Fibroblast of the aortic adventitia (primary cell): ENCODE results near the gene PRKG2. TPM values are rescaled to one million over a fixed set of nuclear protein-coding genes. Genes with fewer than 3 reads are reported as not detected.

Source experiments
- DNase-seq: peaks from one replicate; pipeline ENCODE4 v3.0.0-alpha.2; 2010; ENCODE audit warnings: low read depth
- H3K4me3 ChIP-seq: 2 replicates; pipeline ENCODE4 v1.5.1; 2011; ENCODE audit warnings: low read depth, mild to moderate bottlenecking, control low read depth, low read length, moderate library complexity
- CTCF ChIP-seq: IDR thresholded peaks from 2 replicates; pipeline ENCODE4 v1.5.1; 2011; ENCODE audit warnings: mild to moderate bottlenecking, low read length, control low read depth, inconsistent platforms; ENCODE audit not compliant: insufficient read depth
- total RNA-seq: library from RNA; depleted of rRNA; stranded (reverse); fragments of >200 nt; gene quantifications from 2 replicates; pipeline ENCODE4 v1.2.3, GENCODE V29; 2012; ENCODE audit warnings: low replicate concordance

Gene PRKG2
- total RNA-seq, 1 donor: 7.8 TPM

- H3K4me3 ChIP-seq: no peak overlapping the region
- no peak for DNase-seq
- TF ChIP-seq CTCF: no peak
These were observed 10.5 kb downstream of the PRKG2 start for GRCh38 chr4:81204571-81204970.

GRCh38 chr4:81199831-81200230 is 15.2 kb downstream of the PRKG2 start:
- no peak for TF ChIP-seq CTCF

GRCh38 chr4:81198609-81199008 is 16.4 kb downstream of the PRKG2 start:
- no peak for DNase-seq
- no peak overlapping the region for H3K4me3 ChIP-seq
- TF ChIP-seq CTCF: no peak

More at GRCh38 chr4:81199831-81200230, 15.2 kb downstream of the PRKG2 start:
- DNase-seq: no peak
- no peak overlapping the region for H3K4me3 ChIP-seq

GRCh38 chr4:81197864-81198524 is 17.0 kb downstream of the PRKG2 start:
- no peak for TF ChIP-seq CTCF
- no peak overlapping the region for H3K4me3 ChIP-seq
- no peak for DNase-seq

- no peak for TF ChIP-seq CTCF
- no peak overlapping the region for H3K4me3 ChIP-seq
- DNase-seq: no peak
These were observed 18.8 kb downstream of the PRKG2 start for GRCh38 chr4:81196126-81196650.

GRCh38 chr4:81195475-81195874 is 19.5 kb downstream of the PRKG2 start:
- no peak overlapping the region for H3K4me3 ChIP-seq
- no peak for TF ChIP-seq CTCF
- no peak for DNase-seq

- no peak overlapping the region for H3K4me3 ChIP-seq
- no peak for DNase-seq
- TF ChIP-seq CTCF: no peak
These were observed 20.7 kb downstream of the PRKG2 start for GRCh38 chr4:81194286-81194685.
